H1 (cell line): ENCODE measurements around the gene GNG14. TPM values are rescaled to one million over a fixed set of nuclear protein-coding genes. Genes with fewer than 3 reads are reported as not detected.

ENCODE experiments used
- CTCF ChIA-PET: fragments of 300-600 bp; sonication (Branson Sonifier 250); formaldehyde crosslinking; loops from one replicate; lab custom pipeline; 2021; ENCODE audit not compliant: partially characterized antibody; lab: Charles Lee
- POLR2A ChIA-PET: fragments of 300-600 bp; sonication (Branson Sonifier 250); formaldehyde crosslinking; loops from one replicate; lab custom pipeline; 2021; ENCODE audit warnings: inconsistent platforms; ENCODE audit not compliant: partially characterized antibody; lab: Charles Lee
- DNase-seq, 2 experiments: peaks; one replicate each; pipeline versions ENCODE4 v3.0.0 to v3.0.0-alpha.2; 2010 to 2022; ENCODE audit warnings: low spot score in 2 of 2, low read depth in 1 of 2, mixed read lengths in 1 of 2
- FAIRE-seq: peaks from 2 replicates; lab custom pipeline; 2011; peaks lifted over from hg19 to GRCh38; lab: Jason Lieb, UNC
- H2AFZ ChIP-seq: 2 replicates; pipeline ENCODE4 v1.8.1; 2012; ENCODE audit warnings: low read length, inconsistent platforms
- H2AK5ac ChIP-seq: 2 replicates; pipeline ENCODE4 v1.6.1; 2013; ENCODE audit warnings: low read depth, low read length
- H2BK120ac ChIP-seq: replicated peaks from 2 replicates; pipeline ENCODE3; 2013; ENCODE audit warnings: low read depth, low read length, inconsistent platforms
- H2BK12ac ChIP-seq: 2 replicates; pipeline ENCODE4 v1.6.1; 2013; ENCODE audit warnings: low read depth, low read length
- H2BK15ac ChIP-seq: 2 replicates; pipeline ENCODE4 v1.6.1; 2013; ENCODE audit warnings: low read length
- H2BK20ac ChIP-seq: 2 replicates; pipeline ENCODE4 v1.6.1; 2013; ENCODE audit warnings: low read length
- H2BK5ac ChIP-seq: 2 replicates; pipeline ENCODE4 v1.6.1; 2013; ENCODE audit warnings: low read depth, low read length
- H3K14ac ChIP-seq: 2 replicates; pipeline ENCODE4 v1.6.1; 2013; ENCODE audit warnings: inconsistent platforms; ENCODE audit not compliant: insufficient read length
- H3K18ac ChIP-seq: 2 replicates; pipeline ENCODE4 v1.6.1; 2013; ENCODE audit warnings: low read length; ENCODE audit errors: extremely low read depth
- H3K23ac ChIP-seq: 2 replicates; pipeline ENCODE4 v1.6.1; 2013; ENCODE audit warnings: inconsistent platforms; ENCODE audit not compliant: insufficient read length
- H3K23me2 ChIP-seq: 2 replicates; pipeline ENCODE4 v1.6.1; 2013; ENCODE audit warnings: low read depth, low read length
- H3K27ac ChIP-seq: 2 replicates; pipeline ENCODE4 v1.6.1; 2011; ENCODE audit warnings: low read depth, low read length, inconsistent platforms
- H3K27me3 ChIP-seq, 4 experiments: replicated peaks in 1 of 4; 1 replicate in 1 of 4; 2 replicates in 3 of 4; pipeline versions ENCODE4 v1.6.1 to v1.8.1; 2011 to 2013; ENCODE audit warnings: low read length in 3 of 4, mild to moderate bottlenecking in 3 of 4, inconsistent platforms in 2 of 4, mixed read lengths in 2 of 4, moderate library complexity in 1 of 4; ENCODE audit not compliant: control insufficient read depth in 3 of 4, insufficient read depth in 3 of 4; ENCODE audit errors: extremely low read depth in 1 of 4
- H3K36me3 ChIP-seq, 4 experiments: 2 replicates each; pipeline versions ENCODE4 v1.6.1 to v1.8.1; 2011 to 2013; ENCODE audit warnings: mild to moderate bottlenecking in 4 of 4, low read length in 3 of 4, moderate library complexity in 2 of 4, control low read depth in 1 of 4, inconsistent platforms in 1 of 4; ENCODE audit not compliant: insufficient read depth in 4 of 4, control insufficient read depth in 2 of 4
- H3K4ac ChIP-seq: replicated peaks from 2 replicates; pipeline ENCODE3; 2013; ENCODE audit warnings: low read length, low read depth, mixed read lengths, inconsistent platforms; ENCODE audit not compliant: insufficient read length
- H3K4me1 ChIP-seq, 4 experiments: replicated peaks in 1 of 4; 1 replicate in 1 of 4; 2 replicates in 3 of 4; pipeline versions ENCODE4 v1.6.1 to v1.8.1; 2011 to 2013; ENCODE audit warnings: low read length in 3 of 4, inconsistent platforms in 2 of 4, mixed read lengths in 1 of 4; ENCODE audit not compliant: insufficient read depth in 4 of 4, control insufficient read depth in 3 of 4
- H3K4me2 ChIP-seq, 2 experiments: 2 replicates each; pipeline versions ENCODE4 v1.6.1 to v1.8.1; 2011 to 2013; ENCODE audit warnings: low read depth in 2 of 2, low read length in 2 of 2, control low read depth in 1 of 2, inconsistent platforms in 1 of 2, mild to moderate bottlenecking in 1 of 2; ENCODE audit not compliant: insufficient read depth in 1 of 2
- H3K4me3 ChIP-seq, 4 experiments: fragments of 200-600, 300-600 bp in 1 of 4; sonication (generic), shearing (Covaris generic), sonication (Bioruptor Twin) in 1 of 4; 2 replicates each; pipeline versions ENCODE4 v1.5.1 to v1.8.1; 2011 to 2016; ENCODE audit warnings: low read length in 4 of 4, low read depth in 3 of 4, control low read depth in 2 of 4, inconsistent platforms in 2 of 4, mild to moderate bottlenecking in 2 of 4, mixed read lengths in 1 of 4, moderate library complexity in 1 of 4; ENCODE audit not compliant: insufficient read depth in 2 of 4; ENCODE audit errors: extremely low read depth in 1 of 4
- H3K56ac ChIP-seq: replicated peaks from 2 replicates; pipeline ENCODE3; 2013; ENCODE audit warnings: low read depth, mild to moderate bottlenecking, mixed read lengths, low read length, inconsistent platforms; ENCODE audit not compliant: insufficient read length
- H3K79me1 ChIP-seq: 2 replicates; pipeline ENCODE4 v1.6.1; 2013; ENCODE audit warnings: low read depth, low read length, control low read depth
- H3K79me2 ChIP-seq, 2 experiments: 2 replicates each; pipeline versions ENCODE4 v1.6.1 to v1.8.1; 2012 to 2013; ENCODE audit warnings: low read length in 2 of 2, mild to moderate bottlenecking in 2 of 2, inconsistent platforms in 1 of 2; ENCODE audit not compliant: insufficient read depth in 2 of 2, control insufficient read depth in 1 of 2
- H3K9ac ChIP-seq, 4 experiments: replicated peaks in 1 of 4; 1 replicate in 1 of 4; 2 replicates in 3 of 4; pipeline versions ENCODE4 v1.6.1 to v1.8.1; 2011 to 2013; ENCODE audit warnings: low read depth in 3 of 4, low read length in 3 of 4, control low read depth in 2 of 4, mild to moderate bottlenecking in 2 of 4, moderate library complexity in 2 of 4, inconsistent platforms in 1 of 4; ENCODE audit errors: extremely low read depth in 1 of 4
- H3K9me3 ChIP-seq, 2 experiments: 2 replicates each; pipeline versions ENCODE4 v1.6.1 to v1.8.1; 2012 to 2013; ENCODE audit warnings: mild to moderate bottlenecking in 2 of 2, moderate library complexity in 2 of 2, control low read depth in 1 of 2, inconsistent platforms in 1 of 2, low read depth in 1 of 2, low read length in 1 of 2, mixed read lengths in 1 of 2; ENCODE audit not compliant: insufficient read depth in 2 of 2
- H4K20me1 ChIP-seq, 2 experiments: replicated peaks in 1 of 2; 2 replicates each; pipeline versions ENCODE3 to v1.8.1; 2011 to 2013; ENCODE audit warnings: inconsistent platforms in 2 of 2, low read length in 2 of 2, mild to moderate bottlenecking in 1 of 2; ENCODE audit not compliant: insufficient read depth in 2 of 2, control insufficient read depth in 1 of 2
- H4K5ac ChIP-seq: 2 replicates; pipeline ENCODE4 v1.6.1; 2013; ENCODE audit warnings: low read length, low read depth, mixed read lengths, inconsistent platforms; ENCODE audit not compliant: insufficient read length
- H4K8ac ChIP-seq: 2 replicates; pipeline ENCODE4 v1.8.0; 2013; ENCODE audit warnings: mild to moderate bottlenecking, moderate library complexity, low read length, inconsistent platforms; ENCODE audit not compliant: insufficient read depth; ENCODE audit errors: extremely low read depth
- H4K91ac ChIP-seq: replicated peaks from 2 replicates; pipeline ENCODE3; 2013; ENCODE audit warnings: low read length, mixed read lengths, inconsistent platforms; ENCODE audit not compliant: insufficient read length
- JUN ChIP-seq: IDR thresholded peaks from 2 replicates; pipeline ENCODE4 v1.6.1; 2011; ENCODE audit warnings: low read depth, mild to moderate bottlenecking, improper control_type of control experiment, low read length
- NANOG ChIP-seq: IDR thresholded peaks from 2 replicates; pipeline ENCODE4 v1.6.1; 2011; ENCODE audit warnings: low read length, low read depth, mild to moderate bottlenecking, inconsistent platforms; ENCODE audit not compliant: insufficient read depth, poor library complexity, severe bottlenecking
- POLR2AphosphoS5 ChIP-seq: IDR thresholded peaks from 2 replicates; pipeline ENCODE4 v1.6.1; 2011; ENCODE audit warnings: low read depth, low read length
- RXRA ChIP-seq: IDR thresholded peaks from 2 replicates; pipeline ENCODE4 v1.6.1; 2011; ENCODE audit warnings: low read depth, mild to moderate bottlenecking, low read length, moderate library complexity; ENCODE audit not compliant: insufficient read depth
- SP4 ChIP-seq: IDR thresholded peaks from 2 replicates; pipeline ENCODE4 v1.6.1; 2012; ENCODE audit warnings: low read length, inconsistent platforms
- TEAD4 ChIP-seq: IDR thresholded peaks from 2 replicates; pipeline ENCODE4 v1.6.1; 2012; ENCODE audit warnings: low read depth, low read length, inconsistent platforms, mixed read lengths
- WGBS, 2 experiments: shearing (Covaris generic) in 1 of 2; methylation state at CpG; one replicate each; pipeline versions ENCODE4 v1.1.6 to v1.1.7; 2013 to 2015; ENCODE audit warnings: low lambda C conversion rate in 2 of 2, mixed read lengths in 2 of 2, inconsistent platforms in 1 of 2, low coverage in 1 of 2, missing lambda C conversion rate in 1 of 2; ENCODE audit not compliant: insufficient replicate concordance in 2 of 2, insufficient coverage in 1 of 2, insufficient read length in 1 of 2; ENCODE audit errors: extremely low coverage in 1 of 2, missing lambda C conversion rate in 1 of 2; 5-methylcytosine and 5-hydroxymethylcytosine counted together
- polyA plus RNA-seq, 7 experiments: library from polyadenylated mRNA; depleted of rRNA in 3 of 7; stranded (reverse) in 5 of 7; unstranded in 2 of 7; fragments of >200 nt in 5 of 7; fragments of 200-250 nt in 2 of 7; gene quantifications; 1 replicate in 5 of 7; 2 replicates in 1 of 7; 4 replicates in 1 of 7; pipeline versions ENCODE4 v1.2.1 to v1.2.3, GENCODE V29; 2011 to 2013; ENCODE audit warnings: missing spikeins in 2 of 7, mixed read lengths in 2 of 7
- total RNA-seq: library from RNA; stranded (reverse); fragmentation: NEBNext Ultra II Directional; extraction: Animal tissue kit (Norgen Biotek cat#: 25700); gene quantifications from 2 replicates; pipeline ENCODE4 v1.2.1, GENCODE V29; 2021

The GNG14 gene
- total and polyA plus RNA-seq, 2 of the 8 experiments (the other 6 are each of a cell fraction or from before 2014, with no cell fraction given) = not detected

GRCh38 chr19:12664406-12665280 lies 23.2 kb upstream of the GNG14 start:
- H3K9me3 ChIP-seq = no peaks in the 10 kb centered on the region
- POLR2A ChIA-PET = interaction anchor here (0.6 to 2.6 kb wide), 8 partner anchors 8 to 41 kb away, joined by 3 to 31 read pairs (median 3); partner anchors contain the start of gene FBXW9
- H3K14ac ChIP-seq = no peak overlapping the region
- peak in 1 of 2 experiments; percentile 88 for DNase-seq
- no peak overlapping the region for H4K91ac ChIP-seq
- no peak overlapping the region; a peak in 2 of 4 replicates for H3K4me2 ChIP-seq
- TF ChIP-seq SP4 (0 out of 2 replicates have a peak, but pooled peaks have one; percentile 82), RXRA (no peak), NANOG (no peak), POLR2AphosphoS5 (0 out of 2 replicates have a peak, but pooled peaks have one; percentile 23), JUN (peak; percentile 83), TEAD4 (no peak)
- TF ChIP-seq, all 59 proteins: peak for 3
- H2BK120ac ChIP-seq = no peak overlapping the region
- WGBS, 2 experiments = 84% methylated on average over 29 of the region's 29 CpGs; no CpG with 5 or more reads in 1 of the 2 experiments
- 0 out of 2 replicates have a peak overlapping the region, but pooled peaks have one; percentile 26 for H4K8ac ChIP-seq
- peaks cover 0 to 6% of the 10 kb centered on the region in 2 experiments for H4K20me1 ChIP-seq
- FAIRE-seq = peak; percentile 63
- peaks cover 6 to 11% (median 8%) of the 10 kb centered on the region in 4 experiments; a peak in 5 of 8 replicates for H3K36me3 ChIP-seq
- peak overlapping the region; percentile 80; the same call in 1 of the 2 replicates for H2BK12ac ChIP-seq
- peaks cover 3 to 22% (median 7%) of the 10 kb centered on the region in 4 experiments for H3K4me1 ChIP-seq
- H3K9ac ChIP-seq = no peak overlapping the region
- no peak overlapping the region for H2AFZ ChIP-seq
- no peak overlapping the region for H3K23ac ChIP-seq
- H2AK5ac ChIP-seq = 0 out of 2 replicates have a peak overlapping the region, but pooled peaks have one; percentile 76
- no peak overlapping the region; the same call in 1 of the 2 replicates for H2BK5ac ChIP-seq
- H2BK15ac ChIP-seq = no peak overlapping the region
- H3K4me3 ChIP-seq = no peak overlapping the region
- 0 out of 2 replicates have a peak overlapping the region, but pooled peaks have one; percentile 36 for H3K27ac ChIP-seq
- no peaks in the 10 kb centered on the region; a peak in 1 of 7 replicates for H3K27me3 ChIP-seq
- peaks cover 4% of the 10 kb centered on the region; the same call in 1 of the 2 replicates for H3K79me1 ChIP-seq
- no peak overlapping the region for H3K4ac ChIP-seq
- CTCF ChIA-PET = interaction anchor here (0.6 to 1.3 kb wide), 7 partner anchors 9 to 929 kb away, joined by 3 to 8 read pairs (median 4); no protein-coding TSS in a partner anchor
- peaks cover 17% of the 10 kb centered on the region for H3K23me2 ChIP-seq
- H3K79me2 ChIP-seq = peaks cover 0 to 17% of the 10 kb centered on the region in 2 experiments; a peak in 1 of 4 replicates
- no peak overlapping the region for H3K18ac ChIP-seq
- no peak overlapping the region for H4K5ac ChIP-seq
- H3K56ac ChIP-seq = no peak overlapping the region
- H2BK20ac ChIP-seq = no peak overlapping the region
